K562 (cell line): ENCODE results near the gene STK4. TPM values are rescaled to one million over a fixed set of nuclear protein-coding genes. Genes with fewer than 3 reads are reported as not detected.

ENCODE experiments used
- ATAC-seq: fragments of 200-7000 bp; cut with Tn5 transposase; 3 replicates; pipeline ENCODE4 v1.9.1; 2020; ENCODE audit warnings: moderate library complexity
- BruUV-seq: library from RNA; stranded (reverse); fragments of 400-500 nt; replicated peaks from 2 replicates; lab custom pipeline; 2021; lab: Mats Ljungman, UMichigan
- CTCF ChIA-PET: fragments of 300-600 bp; formaldehyde crosslinking; extraction: SDS; loops from one replicate; lab custom pipeline; 2021; ENCODE audit warnings: low intra/inter-chr PET ratio; lab: Yijun Ruan, JAX
- POLR2A ChIA-PET: fragments of 300-600, 350-650 bp; sonication (Branson Sonifier 250); formaldehyde crosslinking; extraction: SDS; loops from one replicate; lab custom pipeline; 2021; ENCODE audit warnings: antibody characterized with exemption, inconsistent platforms; lab: Yijun Ruan, JAX
- DNase-seq, 4 experiments: peaks; one replicate each; pipeline versions ENCODE4 v3.0.0 to v3.0.0-alpha.2; 2011 to 2018; ENCODE audit warnings: low spot score in 3 of 4, mixed read lengths in 3 of 4; ENCODE audit errors: extremely low read depth in 1 of 4
- FAIRE-seq: peaks from 2 replicates; lab custom pipeline; 2011; peaks lifted over from hg19 to GRCh38; lab: Jason Lieb, UNC
- H2AFZ ChIP-seq: 2 replicates; pipeline ENCODE4 v1.6.0; 2011; ENCODE audit warnings: low read depth, low read length, control low read depth, inconsistent platforms
- H3K27ac ChIP-seq: fragments of 200-600 bp; 3 replicates; pipeline ENCODE4 v1.8.0; 2011; ENCODE audit warnings: low read depth, mild to moderate bottlenecking, control low read depth, inconsistent platforms, low read length, moderate library complexity, mixed read lengths; ENCODE audit errors: extremely low read depth
- H3K27me3 ChIP-seq, 2 experiments: fragments of 300-600 bp in 1 of 2; 2 replicates in 1 of 2; 3 replicates in 1 of 2; pipeline versions ENCODE4 v1.6.0 to v1.8.0; 2011; ENCODE audit warnings: inconsistent platforms in 2 of 2, low read length in 2 of 2, mild to moderate bottlenecking in 1 of 2, mixed read lengths in 1 of 2, moderate library complexity in 1 of 2; ENCODE audit not compliant: control insufficient read depth in 2 of 2, insufficient read depth in 2 of 2
- H3K36me3 ChIP-seq: fragments of 300-600 bp; 3 replicates; pipeline ENCODE4 v1.8.0; 2011; ENCODE audit warnings: mild to moderate bottlenecking, low read length, inconsistent platforms; ENCODE audit not compliant: control insufficient read depth, insufficient read depth
- H3K4me1 ChIP-seq, 2 experiments: fragments of 200-600 bp in 1 of 2; replicated peaks in 1 of 2; 2 replicates in 1 of 2; 3 replicates in 1 of 2; pipeline versions ENCODE4 v1.5.1 to v1.8.0; 2011; ENCODE audit warnings: inconsistent platforms in 2 of 2, low read length in 2 of 2, mild to moderate bottlenecking in 1 of 2, mixed read lengths in 1 of 2, moderate library complexity in 1 of 2; ENCODE audit not compliant: control insufficient read depth in 2 of 2, insufficient read depth in 2 of 2
- H3K4me2 ChIP-seq: 2 replicates; pipeline ENCODE4 v1.6.1; 2011; ENCODE audit warnings: low read length, control low read depth, inconsistent platforms, mixed read lengths; ENCODE audit not compliant: insufficient read depth
- H3K4me3 ChIP-seq: fragments of 200-600 bp; sonication (generic), shearing (Covaris generic); 2 replicates; pipeline ENCODE4 v1.5.1; 2016; ENCODE audit warnings: control low read depth, inconsistent platforms
- H3K79me2 ChIP-seq: fragments of 200-600 bp; 3 replicates; pipeline ENCODE4 v1.8.0; 2011; ENCODE audit warnings: low read length, inconsistent platforms; ENCODE audit not compliant: control insufficient read depth, insufficient read depth
- H3K9ac ChIP-seq, 2 experiments: 2 replicates each; pipeline versions ENCODE4 v1.6.0 to v1.6.1; 2011; ENCODE audit warnings: low read depth in 2 of 2, low read length in 2 of 2, control low read depth in 1 of 2, inconsistent platforms in 1 of 2, mild to moderate bottlenecking in 1 of 2, mixed read lengths in 1 of 2; ENCODE audit not compliant: insufficient read depth in 1 of 2
- H3K9me1 ChIP-seq: one replicate; pipeline ENCODE4 v1.6.0; 2011; ENCODE audit warnings: inconsistent platforms, mild to moderate bottlenecking, low read length, moderate library complexity; ENCODE audit not compliant: control insufficient read depth, insufficient read depth
- H3K9me3 ChIP-seq: replicated peaks from 2 replicates; pipeline ENCODE4 v1.5.1; 2011; ENCODE audit warnings: low read depth, low read length, inconsistent platforms; ENCODE audit not compliant: control insufficient read depth, insufficient read depth
- H4K20me1 ChIP-seq: replicated peaks from 2 replicates; pipeline ENCODE4 v1.6.1; 2011; ENCODE audit warnings: low read length, inconsistent platforms, mixed read lengths; ENCODE audit not compliant: control insufficient read depth, insufficient read depth
- RNF2 ChIP-seq: sonication (generic); IDR thresholded peaks from 2 replicates; pipeline ENCODE4 v1.6.1; 2016
- TFAM ChIP-seq: fragments of 250-450 bp; sonication (Bioruptor Pico); conservative IDR thresholded peaks from 2 replicates; pipeline ENCODE4 v1.5.0; 2021; ENCODE audit warnings: mild to moderate bottlenecking, moderate library complexity
- ZFX ChIP-seq: sonication (generic); formaldehyde crosslinking; IDR thresholded peaks from 2 replicates; pipeline ENCODE4 v1.8.0; 2022; ENCODE audit warnings: mild to moderate bottlenecking, missing genetic modification reagents, moderate library complexity
- ZHX1 ChIP-seq: fragments of 150-350 bp; conservative IDR thresholded peaks from 2 replicates; pipeline ENCODE4 v1.6.1; 2014; ENCODE audit warnings: low read length
- ZNF717 ChIP-seq: fragments of 250-450 bp; sonication (Bioruptor Pico); IDR thresholded peaks from 2 replicates; pipeline ENCODE4 v1.5.0; 2021
- WGBS: fragments of 100-300 bp; shearing (Covaris generic); methylation state at CpG from one replicate; pipeline ENCODE4 v1.1.6; 2016; ENCODE audit warnings: low coverage, mixed read lengths; ENCODE audit not compliant: insufficient coverage; ENCODE audit errors: missing lambda C conversion rate; 5-methylcytosine and 5-hydroxymethylcytosine counted together
- in situ Hi-C: fragments of 300-500 bp; cut with MboI; formaldehyde crosslinking; loops from 4 replicates; pipeline ENCODE4 v1.15.0; 2018; ENCODE audit warnings: inconsistent platforms, mixed read lengths
- intact Hi-C: fragments of 100-400 bp; cut with micrococcal nuclease; formaldehyde crosslinking; loops from 2 replicates; pipeline ENCODE4 v1.14.2; 2022
- polyA plus RNA-seq, 8 experiments: library from polyadenylated mRNA; depleted of rRNA in 4 of 8; stranded (reverse) in 5 of 8; unstranded in 3 of 8; fragments of >200 nt; fragmentation: Nextera tagmentation in 2 of 8; fragmentation: Illumina TruSeq in 1 of 8; extraction: Ambion mirVana in 2 of 8; extraction: Trizol in 1 of 8; gene quantifications; 2 replicates each; pipeline versions ENCODE4 v1.2.1 to v1.2.3, GENCODE V29; 2011 to 2014; ENCODE audit warnings: inconsistent platforms in 1 of 8, missing spikeins in 1 of 8
- total RNA-seq, 7 experiments: library from RNA; depleted of rRNA in 6 of 7; stranded (reverse); fragments of >200 nt in 6 of 7; fragmentation: Illumina TruSeq in 2 of 7; extraction: Trizol in 2 of 7; gene quantifications; 2 replicates each; pipeline versions ENCODE4 v1.2.1 to v1.2.3, GENCODE V29; 2011 to 2021; ENCODE audit warnings: low replicate concordance in 1 of 7

Gene STK4
- total and polyA plus RNA-seq, 9 of the 15 experiments (the other 6 are each of a cell fraction or from before 2014, with no cell fraction given) = 11.9 to 30.6 (median 22.2) TPM

GRCh38 chr20:45115829-45116228 is 149.5 kb downstream of the STK4 start:
- intact Hi-C loops (no loop called here), in situ Hi-C loops (no loop called here)
- FAIRE-seq (no peak), ATAC-seq (no peak), DNase-seq (no peak)
- 2% methylated on average over 4 of the region's 4 CpGs for WGBS
- H3K9me1 ChIP-seq = no peaks in the 10 kb centered on the region
- no peaks in the 10 kb centered on the region for H3K79me2 ChIP-seq
- no peaks in the 10 kb centered on the region for H3K36me3 ChIP-seq
- ChIA-PET CTCF (no interaction called here), POLR2A (interaction anchor here (0.6 to 1.3 kb wide), 4 partner anchors 9 to 191 kb away, joined by 3 to 6 read pairs (median 4); partner anchors contain the start of gene WFDC12)
- peaks cover 0 to 3% of the 10 kb centered on the region in 2 experiments; a peak in 1 of 5 replicates for H3K4me1 ChIP-seq
- no peak for TF ChIP-seq ZNF717 (CRISPR knock-in tag)
- no peak for TF ChIP-seq ZFX (CRISPR knock-in tag)
- TF ChIP-seq RNF2 = no peak
- no peak for TF ChIP-seq TFAM (CRISPR knock-in tag)
- TF ChIP-seq ZHX1 = no peak
- H3K9ac ChIP-seq = no peak overlapping the region
- no peak overlapping the region for H2AFZ ChIP-seq
- peaks cover 5 to 33% of the 10 kb centered on the region in 2 experiments for H3K27me3 ChIP-seq
- no peaks in the 10 kb centered on the region for H4K20me1 ChIP-seq
- no peak overlapping the region for H3K27ac ChIP-seq
- no peaks in the 10 kb centered on the region for H3K9me3 ChIP-seq
- H3K4me2 ChIP-seq = no peak overlapping the region
- BruUV-seq = no TSS peak
- H3K4me3 ChIP-seq = no peak overlapping the region
